ENCODE measurements around the gene CCDC157.

- TF ChIP-seq CTCF (IDR thresholded peaks at IDR 0.05) (no peak), POLR2A (IDR thresholded peaks at IDR 0.05) (no peak)
Measured at GRCh38 chr22:30334646-30335045, 22.2 kb upstream of the CCDC157 start.
